HEK293 (cell line): ENCODE data around the gene LBX2.

Experiments used
- BCL11A ChIP-seq: fragments of 450-650 bp; formaldehyde crosslinking; IDR thresholded peaks from 2 replicates; pipeline ENCODE4 v1.5.1; 2016; ENCODE audit warnings: low read depth, missing biosample characterization, missing genetic modification characterization
- KLF10 ChIP-seq: fragments of 450-650 bp; IDR thresholded peaks from 2 replicates; pipeline ENCODE4 v1.5.1; 2018; ENCODE audit warnings: missing biosample characterization, mild to moderate bottlenecking, missing genetic modification characterization
- KLF17 ChIP-seq: fragments of 450-650 bp; formaldehyde crosslinking; IDR thresholded peaks from 2 replicates; pipeline ENCODE4 v1.5.1; 2016; ENCODE audit warnings: missing biosample characterization, missing genetic modification characterization
- MEIS1 ChIP-seq: sonication (generic); formaldehyde crosslinking; IDR thresholded peaks from 2 replicates; pipeline ENCODE4 v1.8.1; 2022; ENCODE audit warnings: missing genetic modification reagents, mild to moderate bottlenecking, borderline replicate concordance
- MYNN ChIP-seq: fragments of 450-650 bp; formaldehyde crosslinking; IDR thresholded peaks from 2 replicates; pipeline ENCODE4 v1.5.1; 2016; ENCODE audit warnings: missing biosample characterization, missing genetic modification characterization, borderline replicate concordance
- PRDM1 ChIP-seq: fragments of 450-650 bp; formaldehyde crosslinking; IDR thresholded peaks from 2 replicates; pipeline ENCODE4; 2016; ENCODE audit warnings: missing biosample characterization, missing genetic modification characterization
- PRDM6 ChIP-seq: fragments of 450-650 bp; formaldehyde crosslinking; IDR thresholded peaks from 2 replicates; pipeline ENCODE4 v1.5.1; 2017; ENCODE audit warnings: missing biosample characterization, missing genetic modification characterization
- RBAK ChIP-seq: fragments of 450-650 bp; formaldehyde crosslinking; IDR thresholded peaks from 2 replicates; pipeline ENCODE4 v1.5.1; 2016; ENCODE audit warnings: missing biosample characterization, missing genetic modification characterization
- SETDB1 ChIP-seq: IDR thresholded peaks from one replicate; pipeline ENCODE4 v1.6.1; 2017; ENCODE audit warnings: mild to moderate bottlenecking, low read length, moderate library complexity, mixed read lengths; ENCODE audit not compliant: insufficient read length
- SP3 ChIP-seq: fragments of 450-650 bp; formaldehyde crosslinking; IDR thresholded peaks from 2 replicates; pipeline ENCODE4 v1.5.1; 2016; ENCODE audit warnings: missing biosample characterization, missing genetic modification characterization
- ZBTB21 ChIP-seq: fragments of 450-650 bp; formaldehyde crosslinking; IDR thresholded peaks from 2 replicates; pipeline ENCODE4 v1.5.1; 2017; ENCODE audit warnings: missing biosample characterization, missing genetic modification characterization
- ZBTB48 ChIP-seq: fragments of 450-650 bp; formaldehyde crosslinking; IDR thresholded peaks from 2 replicates; pipeline ENCODE4 v1.5.1; 2016; ENCODE audit warnings: missing biosample characterization, missing genetic modification characterization
- ZBTB49 ChIP-seq: fragments of 450-650 bp; formaldehyde crosslinking; IDR thresholded peaks from 2 replicates; pipeline ENCODE4 v1.5.1; 2016; ENCODE audit warnings: missing biosample characterization, missing genetic modification characterization, low read depth
- ZNF10 ChIP-seq: fragments of 450-650 bp; formaldehyde crosslinking; IDR thresholded peaks from 2 replicates; pipeline ENCODE4 v1.5.1; 2017; ENCODE audit warnings: missing biosample characterization, missing genetic modification characterization
- ZNF133 ChIP-seq: fragments of 450-650 bp; formaldehyde crosslinking; IDR thresholded peaks from 2 replicates; pipeline ENCODE4 v1.5.1; 2016; ENCODE audit warnings: missing biosample characterization, missing genetic modification characterization
- ZNF16 ChIP-seq: fragments of 450-650 bp; formaldehyde crosslinking; IDR thresholded peaks from 2 replicates; pipeline ENCODE4 v1.5.1; 2016; ENCODE audit warnings: low read depth, missing biosample characterization, missing genetic modification characterization
- ZNF214 ChIP-seq: fragments of 450-650 bp; formaldehyde crosslinking; IDR thresholded peaks from 2 replicates; pipeline ENCODE4 v1.5.1; 2017; ENCODE audit warnings: missing biosample characterization, mild to moderate bottlenecking, missing genetic modification characterization, borderline replicate concordance
- ZNF23 ChIP-seq: fragments of 450-650 bp; formaldehyde crosslinking; IDR thresholded peaks from 2 replicates; pipeline ENCODE4 v1.5.1; 2016; ENCODE audit warnings: missing biosample characterization, missing genetic modification characterization, borderline replicate concordance
- ZNF24 ChIP-seq: fragments of 450-650 bp; formaldehyde crosslinking; IDR thresholded peaks from 2 replicates; pipeline ENCODE4 v1.5.1; 2016; ENCODE audit warnings: missing biosample characterization, missing genetic modification characterization
- ZNF248 ChIP-seq: fragments of 450-650 bp; formaldehyde crosslinking; IDR thresholded peaks from 2 replicates; pipeline ENCODE4 v1.5.1; 2017; ENCODE audit warnings: missing biosample characterization, missing genetic modification characterization
- ZNF280C ChIP-seq: fragments of 450-650 bp; formaldehyde crosslinking; IDR thresholded peaks from 2 replicates; pipeline ENCODE4 v1.5.1; 2016; ENCODE audit warnings: missing biosample characterization, missing genetic modification characterization
- ZNF350 ChIP-seq: fragments of 450-650 bp; formaldehyde crosslinking; IDR thresholded peaks from 2 replicates; pipeline ENCODE4 v1.5.0; 2017; ENCODE audit warnings: missing biosample characterization, mild to moderate bottlenecking, missing genetic modification characterization
- ZNF391 ChIP-seq: fragments of 450-650 bp; formaldehyde crosslinking; IDR thresholded peaks from 2 replicates; pipeline ENCODE4 v1.5.1; 2016; ENCODE audit warnings: low read depth, missing biosample characterization, missing genetic modification characterization, borderline replicate concordance
- ZNF433 ChIP-seq: fragments of 450-650 bp; formaldehyde crosslinking; IDR thresholded peaks from 2 replicates; pipeline ENCODE4 v1.5.1; 2016; ENCODE audit warnings: missing biosample characterization, missing genetic modification characterization, low read depth
- ZNF449 ChIP-seq: fragments of 450-650 bp; formaldehyde crosslinking; IDR thresholded peaks from 2 replicates; pipeline ENCODE4 v1.5.1; 2017; ENCODE audit warnings: missing biosample characterization, mild to moderate bottlenecking, missing genetic modification characterization, moderate library complexity
- ZNF48 ChIP-seq: fragments of 450-650 bp; formaldehyde crosslinking; IDR thresholded peaks from 2 replicates; pipeline ENCODE4 v1.5.1; 2016; ENCODE audit warnings: missing biosample characterization, missing genetic modification characterization
- ZNF513 ChIP-seq: fragments of 450-650 bp; IDR thresholded peaks from 2 replicates; pipeline ENCODE4 v1.5.1; 2018; ENCODE audit warnings: missing biosample characterization, missing genetic modification characterization
- ZNF514 ChIP-seq: fragments of 450-650 bp; formaldehyde crosslinking; IDR thresholded peaks from 2 replicates; pipeline ENCODE4 v1.5.1; 2016; ENCODE audit warnings: missing biosample characterization, missing genetic modification characterization
- ZNF530 ChIP-seq: fragments of 450-650 bp; formaldehyde crosslinking; IDR thresholded peaks from 2 replicates; pipeline ENCODE4 v1.5.1; 2016; ENCODE audit warnings: low read depth, missing biosample characterization, missing genetic modification characterization
- ZNF629 ChIP-seq: fragments of 450-650 bp; formaldehyde crosslinking; IDR thresholded peaks from 2 replicates; pipeline ENCODE4 v1.5.1; 2017; ENCODE audit warnings: missing biosample characterization, missing genetic modification characterization

LBX2 gene

GRCh38 chr2:74454654-74455511 lies 44.5 kb downstream of the LBX2 start, which contains the start of gene INO80B (continued):
- TF ChIP-seq ZNF449 (tag by site-specific recombination) (peak; percentile 71), KLF17 (peak; percentile 99), ZNF530 (tag by site-specific recombination) (no peak), MYNN (tag by site-specific recombination) (no peak), ZBTB48 (tag by site-specific recombination) (no peak), BCL11A (no peak), ZNF24 (tag by site-specific recombination) (peak; percentile 94), ZNF350 (no peak), ZNF280C (no peak), ZNF16 (tag by site-specific recombination) (no peak), ZNF629 (tag by site-specific recombination) (peak; percentile 83), ZNF513 (tag by site-specific recombination) (no peak), MEIS1 (CRISPR knock-in tag) (no peak), SP3 (tag by site-specific recombination) (peak; percentile 99), SETDB1 (peak; percentile 32), ZNF10 (tag by site-specific recombination) (no peak), ZNF214 (tag by site-specific recombination) (no peak), ZNF23 (tag by site-specific recombination) (no peak), KLF10 (peak; percentile 98), ZNF433 (tag by site-specific recombination) (no peak), ZNF48 (tag by site-specific recombination) (no peak), ZNF133 (tag by site-specific recombination) (no peak), RBAK (tag by site-specific recombination) (no peak), PRDM6 (tag by site-specific recombination) (no peak), ZBTB21 (tag by site-specific recombination) (peak; percentile 72; the same call in 1 of the 2 replicates), PRDM1 (tag by site-specific recombination) (no peak), ZBTB49 (no peak), ZNF391 (tag by site-specific recombination) (peak; percentile 85; the same call in 1 of the 2 replicates), ZNF248 (tag by site-specific recombination) (no peak), ZNF514 (tag by site-specific recombination) (no peak)
